Measurements from ENCODE around the gene NFASC.

The NFASC gene

DNA sequence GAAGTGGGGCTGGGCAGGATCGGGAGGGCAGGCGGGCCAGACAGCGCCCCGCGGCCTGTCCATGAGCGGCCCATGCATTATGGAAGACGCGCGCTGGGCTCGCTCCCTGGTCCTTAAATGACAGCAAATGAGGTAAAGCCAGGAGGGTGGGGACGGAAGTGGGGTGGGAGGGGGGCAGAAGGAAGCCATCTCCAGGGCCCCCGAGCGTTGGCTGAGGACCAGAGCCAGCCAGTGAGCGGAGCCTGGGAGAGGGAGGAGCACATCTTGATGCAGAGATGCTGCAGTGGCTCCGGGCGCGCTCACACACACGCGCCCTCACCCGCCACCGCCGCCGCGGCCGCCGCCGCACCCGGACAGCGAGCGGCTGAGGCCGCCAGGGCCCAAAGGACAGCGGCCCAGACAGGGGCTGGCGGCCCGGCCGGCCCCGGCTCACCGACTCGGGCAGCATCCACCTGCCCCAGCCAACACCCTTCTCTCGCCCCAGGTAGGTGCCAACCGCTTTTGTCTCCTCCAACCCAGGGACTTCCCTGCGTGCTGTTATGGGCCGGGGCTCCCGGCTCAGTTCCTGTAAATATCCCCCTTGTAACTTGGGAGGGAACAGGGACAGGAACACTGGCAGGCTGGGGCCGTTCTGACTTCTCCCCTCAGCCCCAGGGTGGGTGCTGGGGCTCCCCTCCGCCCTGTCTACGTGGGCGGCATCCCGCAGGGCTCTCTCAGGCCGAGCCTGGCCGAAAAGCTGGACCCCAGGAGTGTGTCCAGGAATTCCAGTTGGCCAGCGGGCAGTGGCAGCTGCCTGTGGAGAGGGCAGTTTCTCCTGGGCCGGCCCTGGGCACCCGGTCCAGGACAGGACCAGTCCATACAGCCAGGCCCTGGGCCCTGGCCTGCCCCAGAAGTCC, 172.5 kb downstream of the NFASC start, which contains the start of gene CNTN2:
TSS of gene CNTN2 (plus strand) at position 302 of the 896 bp plus-strand sequence. CDS start 9,974 bp downstream, outside the sequence.
- TF ChIP-seq, protein P1, sequence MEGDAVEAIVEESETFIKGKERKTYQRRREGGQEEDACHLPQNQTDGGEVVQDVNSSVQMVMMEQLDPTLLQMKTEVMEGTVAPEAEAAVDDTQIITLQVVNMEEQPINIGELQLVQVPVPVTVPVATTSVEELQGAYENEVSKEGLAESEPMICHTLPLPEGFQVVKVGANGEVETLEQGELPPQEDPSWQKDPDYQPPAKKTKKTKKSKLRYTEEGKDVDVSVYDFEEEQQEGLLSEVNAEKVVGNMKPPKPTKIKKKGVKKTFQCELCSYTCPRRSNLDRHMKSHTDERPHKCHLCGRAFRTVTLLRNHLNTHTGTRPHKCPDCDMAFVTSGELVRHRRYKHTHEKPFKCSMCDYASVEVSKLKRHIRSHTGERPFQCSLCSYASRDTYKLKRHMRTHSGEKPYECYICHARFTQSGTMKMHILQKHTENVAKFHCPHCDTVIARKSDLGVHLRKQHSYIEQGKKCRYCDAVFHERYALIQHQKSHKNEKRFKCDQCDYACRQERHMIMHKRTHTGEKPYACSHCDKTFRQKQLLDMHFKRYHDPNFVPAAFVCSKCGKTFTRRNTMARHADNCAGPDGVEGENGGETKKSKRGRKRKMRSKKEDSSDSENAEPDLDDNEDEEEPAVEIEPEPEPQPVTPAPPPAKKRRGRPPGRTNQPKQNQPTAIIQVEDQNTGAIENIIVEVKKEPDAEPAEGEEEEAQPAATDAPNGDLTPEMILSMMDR (IDR thresholded peaks at IDR 0.05; ENCODE audit: insufficient read depth, low read depth, low read length, missing control alignments) = no peak
- H3K4me3 ChIP-seq (ENCODE audit: low read length) = no peak within 1 kb of the TSS
- no peak for DNase-seq (ENCODE audit: low read depth)

DNA sequence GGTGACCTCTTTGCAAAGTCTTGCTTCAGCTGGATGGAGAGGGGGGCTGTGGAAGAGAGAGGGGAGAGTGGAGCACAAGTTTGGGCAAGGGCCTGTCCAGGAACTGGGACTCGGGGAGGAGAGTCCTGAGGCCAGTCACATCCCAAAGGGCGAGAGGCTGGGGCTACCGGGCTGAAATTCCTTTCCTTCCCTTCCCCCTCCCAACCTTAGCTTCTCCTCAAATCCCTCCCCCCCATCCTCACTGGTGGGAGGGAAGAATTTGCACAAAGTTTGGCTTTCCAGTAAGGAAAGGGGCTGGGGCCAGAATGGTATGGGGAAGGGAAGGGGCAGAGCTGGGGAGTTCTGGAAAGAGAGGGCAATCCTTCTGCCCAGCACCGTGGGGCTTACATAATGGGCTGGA, 173.2 kb downstream of the NFASC start:
- no peak overlapping the region for H3K4me3 ChIP-seq (ENCODE audit: low read length)
- TF ChIP-seq, protein P1 (IDR thresholded peaks at IDR 0.05; ENCODE audit: insufficient read depth, low read depth, low read length, missing control alignments) = no peak
- no peak for DNase-seq (ENCODE audit: low read depth)

DNA sequence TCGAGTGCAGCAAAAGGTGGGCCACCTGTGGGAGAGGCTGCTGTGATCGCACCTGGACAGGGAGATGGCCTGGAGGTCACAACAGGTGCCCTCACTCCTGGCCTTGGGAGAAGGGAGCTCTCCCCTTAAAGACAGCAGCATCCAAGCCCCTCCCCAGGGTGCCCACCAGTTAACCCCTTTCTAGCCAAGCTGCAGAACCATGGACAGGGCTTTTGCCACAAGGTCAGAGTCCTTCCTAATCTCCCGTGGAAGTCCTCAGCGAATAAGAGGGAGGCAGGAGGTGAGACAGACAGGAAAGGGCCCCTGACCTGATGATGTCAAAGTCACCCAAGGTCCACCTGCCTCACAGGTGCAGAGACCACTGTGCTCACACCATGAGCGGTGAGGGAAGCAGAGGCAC, 174.1 kb downstream of the NFASC start:
- no peak overlapping the region for H3K4me3 ChIP-seq (ENCODE audit: low read length)
- no peak for DNase-seq (ENCODE audit: low read depth)
- TF ChIP-seq, protein P1 (IDR thresholded peaks at IDR 0.05; ENCODE audit: insufficient read depth, low read depth, low read length, missing control alignments) = no peak

DNA sequence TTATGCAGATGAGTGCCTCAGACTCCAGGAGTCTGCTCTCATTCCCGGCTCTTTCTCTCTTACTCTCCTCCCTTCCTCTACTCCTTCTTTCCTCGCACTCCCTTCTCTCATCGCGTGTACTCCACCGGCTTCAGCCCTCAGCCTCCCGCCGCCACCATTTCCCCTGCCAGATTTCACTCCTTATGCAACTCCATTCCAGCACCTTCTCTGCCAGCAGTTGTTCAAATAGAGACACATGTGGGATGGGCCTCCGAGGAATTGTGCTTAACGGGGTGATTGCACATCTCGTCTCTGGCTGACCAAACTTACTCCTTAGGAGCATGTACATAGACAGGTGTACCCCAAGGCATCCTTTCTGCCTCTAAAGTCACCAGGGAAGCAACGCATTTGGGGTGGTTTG, 174.5 kb downstream of the NFASC start:
- TF ChIP-seq, protein P1 (IDR thresholded peaks at IDR 0.05; ENCODE audit: insufficient read depth, low read depth, low read length, missing control alignments) = no peak

DNA sequence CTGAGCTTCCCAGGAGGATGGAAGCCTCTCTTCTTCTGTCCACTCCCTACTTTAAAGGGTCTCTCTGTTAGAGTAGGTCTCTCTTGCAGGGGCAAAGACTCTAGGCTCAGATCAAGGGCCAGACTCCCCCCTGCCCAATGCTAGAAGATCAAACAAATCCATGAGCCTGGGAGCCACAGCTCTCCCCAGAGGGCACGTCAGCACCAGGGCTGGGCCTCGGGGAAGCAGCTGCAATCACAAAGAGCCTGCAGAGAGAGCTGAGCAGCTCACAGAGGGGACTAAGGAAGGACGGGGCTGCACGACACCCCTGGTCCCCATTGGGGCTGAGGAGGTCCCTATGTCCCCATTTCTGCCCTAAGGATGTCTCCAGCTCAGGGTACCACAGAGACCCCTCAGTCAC, 176.2 kb downstream of the NFASC start:
- DNase-seq (ENCODE audit: low read depth) = no peak
- H3K4me3 ChIP-seq (ENCODE audit: low read length) = no peak overlapping the region
- TF ChIP-seq, protein P1 (IDR thresholded peaks at IDR 0.05; ENCODE audit: insufficient read depth, low read depth, low read length, missing control alignments) = no peak

More for the DNA sequence above, 174.5 kb downstream of the NFASC start:
- DNase-seq (ENCODE audit: low read depth) = no peak
- H3K4me3 ChIP-seq (ENCODE audit: low read length) = no peak overlapping the region

DNA sequence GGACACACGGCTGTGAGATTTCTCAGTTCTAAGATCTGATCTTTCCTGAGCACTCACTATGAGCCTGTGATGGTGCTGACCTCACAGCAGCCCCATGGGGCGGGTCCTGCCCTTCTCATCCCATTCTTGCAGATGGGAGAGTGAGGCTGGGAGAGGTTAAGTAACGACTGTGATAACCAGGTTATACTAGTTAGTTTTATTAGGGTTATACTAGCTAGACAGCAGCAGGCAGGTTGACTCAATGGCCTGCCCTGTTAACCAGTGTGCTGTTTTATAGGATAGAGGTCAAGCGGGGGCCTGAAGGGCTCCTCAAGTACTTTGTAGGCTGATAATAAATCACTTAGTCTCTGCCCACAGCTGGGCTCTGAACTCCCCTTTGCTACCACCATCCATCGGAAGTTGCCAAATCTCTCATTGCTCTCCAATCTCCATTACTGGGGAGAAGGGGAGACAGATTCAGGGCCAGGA, 177.1 kb downstream of the NFASC start:
- DNase-seq (ENCODE audit: low read depth) = no peak
- TF ChIP-seq, protein P1 (IDR thresholded peaks at IDR 0.05; ENCODE audit: insufficient read depth, low read depth, low read length, missing control alignments) = no peak
- H3K4me3 ChIP-seq (ENCODE audit: low read length) = no peak overlapping the region

All from epithelial cell of esophagus (primary cell).